Chondrocyte (in vitro differentiated cells): ENCODE results near the gene CAST. TPM values are rescaled to one million over a fixed set of nuclear protein-coding genes. Genes with fewer than 3 reads are reported as not detected.

Experiments used
- DNase-seq: peaks from one replicate; pipeline ENCODE4 v3.0.0; 2021; ENCODE audit warnings: mixed read lengths, low spot score
- H3K27ac Mint-ChIP-seq: one replicate; pipeline ENCODE4 v1.8.0; 2021; ENCODE audit warnings: mild to moderate bottlenecking, moderate library complexity, mixed read lengths; ENCODE audit not compliant: unreplicated experiment
- H3K27me3 Mint-ChIP-seq: 2 replicates; pipeline ENCODE4 v1.8.0; 2021; ENCODE audit warnings: low read depth, mixed read lengths
- H3K36me3 Mint-ChIP-seq: 2 replicates; pipeline ENCODE4 v1.8.0; 2021; ENCODE audit warnings: low read depth, mixed read lengths
- H3K4me1 Mint-ChIP-seq: 2 replicates; pipeline ENCODE4 v1.8.0; 2021; ENCODE audit warnings: low read depth, mild to moderate bottlenecking, mixed read lengths
- H3K4me3 Mint-ChIP-seq: one replicate; pipeline ENCODE4 v1.8.0; 2021; ENCODE audit warnings: mild to moderate bottlenecking, moderate library complexity, mixed read lengths; ENCODE audit not compliant: unreplicated experiment
- H3K9me3 Mint-ChIP-seq: 2 replicates; pipeline ENCODE4 v1.8.0; 2021; ENCODE audit warnings: low read depth, mixed read lengths
- total RNA-seq: library from RNA; stranded (reverse); gene quantifications from 3 replicates; pipeline ENCODE4 v1.2.1, GENCODE V29; 2021
- TF ChIP-seq, protein P1 (sequence below): fragments of 200-600 bp; sonication (generic); IDR thresholded peaks from 2 replicates; pipeline ENCODE4 v1.5.0; 2021; ENCODE audit warnings: antibody characterized with exemption, mild to moderate bottlenecking, moderate library complexity

CAST gene
- total RNA-seq, 1 donor from 2014 or later = 131 TPM

- no peak for DNase-seq
- H3K4me1 Mint-ChIP-seq = peaks cover 16% of the 10 kb centered on the region
- H3K27me3 Mint-ChIP-seq = no peaks in the 10 kb centered on the region
- no peaks in the 10 kb centered on the region for H3K9me3 Mint-ChIP-seq
- no peaks in the 10 kb centered on the region for H3K36me3 Mint-ChIP-seq
- H3K27ac Mint-ChIP-seq = peak overlapping the region; percentile 99
- TF ChIP-seq, protein P1, sequence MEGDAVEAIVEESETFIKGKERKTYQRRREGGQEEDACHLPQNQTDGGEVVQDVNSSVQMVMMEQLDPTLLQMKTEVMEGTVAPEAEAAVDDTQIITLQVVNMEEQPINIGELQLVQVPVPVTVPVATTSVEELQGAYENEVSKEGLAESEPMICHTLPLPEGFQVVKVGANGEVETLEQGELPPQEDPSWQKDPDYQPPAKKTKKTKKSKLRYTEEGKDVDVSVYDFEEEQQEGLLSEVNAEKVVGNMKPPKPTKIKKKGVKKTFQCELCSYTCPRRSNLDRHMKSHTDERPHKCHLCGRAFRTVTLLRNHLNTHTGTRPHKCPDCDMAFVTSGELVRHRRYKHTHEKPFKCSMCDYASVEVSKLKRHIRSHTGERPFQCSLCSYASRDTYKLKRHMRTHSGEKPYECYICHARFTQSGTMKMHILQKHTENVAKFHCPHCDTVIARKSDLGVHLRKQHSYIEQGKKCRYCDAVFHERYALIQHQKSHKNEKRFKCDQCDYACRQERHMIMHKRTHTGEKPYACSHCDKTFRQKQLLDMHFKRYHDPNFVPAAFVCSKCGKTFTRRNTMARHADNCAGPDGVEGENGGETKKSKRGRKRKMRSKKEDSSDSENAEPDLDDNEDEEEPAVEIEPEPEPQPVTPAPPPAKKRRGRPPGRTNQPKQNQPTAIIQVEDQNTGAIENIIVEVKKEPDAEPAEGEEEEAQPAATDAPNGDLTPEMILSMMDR = no peak
- peak overlapping the region; percentile 88 for H3K4me3 Mint-ChIP-seq
These were observed 146.8 kb downstream of the CAST start for GRCh38 chr5:96808868-96809558.

- Mint-ChIP-seq H3K9me3 (no peaks in the 10 kb centered on the region), H3K4me3 (no peak overlapping the region), H3K4me1 (peaks cover 16% of the 10 kb centered on the region), H3K27ac (no peak overlapping the region), H3K27me3 (no peaks in the 10 kb centered on the region), H3K36me3 (no peaks in the 10 kb centered on the region)
- TF ChIP-seq, protein P1 = no peak
- DNase-seq = no peak
These were observed 147.7 kb downstream of the CAST start for GRCh38 chr5:96809921-96810320.

DNA sequence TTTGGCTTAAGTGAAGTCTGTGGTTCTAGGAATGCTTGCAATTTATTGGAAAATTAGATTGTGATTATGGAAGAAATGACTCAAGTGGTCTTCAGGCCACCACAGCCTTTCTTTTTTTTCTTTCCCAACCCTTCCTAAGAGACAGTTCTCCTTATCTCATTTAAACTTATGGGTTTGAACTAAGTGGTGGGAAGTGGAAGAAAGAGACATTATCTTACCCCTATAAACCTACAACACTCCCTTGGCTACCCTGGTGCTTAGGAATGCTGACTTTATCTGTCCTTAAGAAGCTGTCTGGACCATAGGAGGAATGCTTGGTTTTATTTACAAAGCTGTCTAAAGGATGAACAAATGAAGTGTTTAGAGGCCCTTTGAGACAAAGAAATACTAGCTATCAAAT lies 150.7 kb downstream of the CAST start:
- H3K27me3 Mint-ChIP-seq = no peaks in the 10 kb centered on the region
- H3K9me3 Mint-ChIP-seq = no peaks in the 10 kb centered on the region
- no peak for DNase-seq
- no peaks in the 10 kb centered on the region for H3K36me3 Mint-ChIP-seq
- H3K4me1 Mint-ChIP-seq = peaks cover 6% of the 10 kb centered on the region
- no peak overlapping the region for H3K4me3 Mint-ChIP-seq
- H3K27ac Mint-ChIP-seq = no peak overlapping the region
- TF ChIP-seq, protein P1 = no peak

GRCh38 chr5:96814041-96814440 lies 151.9 kb downstream of the CAST start:
- TF ChIP-seq, protein P1 = no peak
- DNase-seq = no peak
- H3K4me1 Mint-ChIP-seq = no peaks in the 10 kb centered on the region
- H3K4me3 Mint-ChIP-seq = no peak overlapping the region
- H3K27ac Mint-ChIP-seq = no peak overlapping the region
- H3K9me3 Mint-ChIP-seq = no peaks in the 10 kb centered on the region
- no peaks in the 10 kb centered on the region for H3K27me3 Mint-ChIP-seq
- H3K36me3 Mint-ChIP-seq = no peaks in the 10 kb centered on the region

DNA sequence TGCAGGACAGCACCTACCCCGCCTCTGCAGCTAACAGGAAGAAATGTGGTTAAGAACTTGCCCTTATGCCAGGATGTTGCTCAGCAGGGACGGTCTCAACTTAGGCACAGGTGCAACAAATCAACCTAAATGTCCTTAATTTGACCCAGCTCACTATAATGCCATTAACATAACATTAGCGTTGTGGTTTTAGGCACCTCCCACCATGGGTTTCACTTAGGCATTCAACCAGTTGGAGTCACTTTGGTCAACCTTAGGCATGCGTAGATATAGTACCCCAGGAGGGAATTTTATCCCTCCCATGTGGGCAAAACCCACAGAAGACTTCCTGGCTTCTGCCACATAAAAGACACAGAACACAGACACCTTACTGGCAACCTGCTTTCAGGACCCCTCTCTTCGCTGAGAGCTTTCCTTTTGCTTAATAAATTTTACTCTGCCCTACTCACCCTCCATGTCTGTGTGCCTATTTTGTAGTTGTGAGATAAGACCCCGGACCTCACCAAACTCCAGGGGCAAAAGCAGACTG lies 154.3 kb downstream of the CAST start:
- no peak for DNase-seq
- Mint-ChIP-seq H3K27me3 (no peaks in the 10 kb centered on the region), H3K36me3 (no peaks in the 10 kb centered on the region), H3K27ac (no peak overlapping the region), H3K4me1 (peaks cover 9% of the 10 kb centered on the region), H3K4me3 (no peak overlapping the region), H3K9me3 (no peaks in the 10 kb centered on the region)
- TF ChIP-seq, protein P1 = no peak
